GM12891 (cell line): Measurements from ENCODE around the gene AP5Z1.

ENCODE experiments used
- PAX5 ChIP-seq: IDR thresholded peaks from 2 replicates; pipeline ENCODE4 v1.6.1; 2011; ENCODE audit warnings: low read length, moderate library complexity, mild to moderate bottlenecking; ENCODE audit not compliant: insufficient read depth, severe bottlenecking
- POLR2A ChIP-seq: IDR thresholded peaks from 2 replicates; pipeline ENCODE4 v1.6.1; 2011; ENCODE audit warnings: low read depth, low read length, control low read depth
- POLR2AphosphoS5 ChIP-seq: IDR thresholded peaks from 2 replicates; pipeline ENCODE4 v1.6.1; 2011; ENCODE audit warnings: low read depth, low read length, control low read depth
- SPI1 ChIP-seq: IDR thresholded peaks from 2 replicates; pipeline ENCODE4 v1.6.1; 2011; ENCODE audit warnings: low read depth, low read length, control low read depth

- TF ChIP-seq POLR2A = no peak
- TF ChIP-seq POLR2AphosphoS5 = no peak
- TF ChIP-seq SPI1 = no peak
- TF ChIP-seq PAX5 = no peak
Observed at GRCh38 chr7:4759211-4759610, 16.2 kb upstream of the AP5Z1 start.
